GM19438 (cell line): ENCODE data around the gene VARS2.
"Not testable (repeated sequence)": the region's sequence is repeated elsewhere in the genome, so short reads cannot be mapped to it uniquely, and the experiment has no call there.

Source experiments
- ATAC-seq: cut with Tn5 transposase; IDR thresholded peaks from one replicate; pipeline ENCODE4 v1.9.1; 2021; ENCODE audit warnings: low read depth; ENCODE audit not compliant: unreplicated experiment

VARS2 gene

DNA sequence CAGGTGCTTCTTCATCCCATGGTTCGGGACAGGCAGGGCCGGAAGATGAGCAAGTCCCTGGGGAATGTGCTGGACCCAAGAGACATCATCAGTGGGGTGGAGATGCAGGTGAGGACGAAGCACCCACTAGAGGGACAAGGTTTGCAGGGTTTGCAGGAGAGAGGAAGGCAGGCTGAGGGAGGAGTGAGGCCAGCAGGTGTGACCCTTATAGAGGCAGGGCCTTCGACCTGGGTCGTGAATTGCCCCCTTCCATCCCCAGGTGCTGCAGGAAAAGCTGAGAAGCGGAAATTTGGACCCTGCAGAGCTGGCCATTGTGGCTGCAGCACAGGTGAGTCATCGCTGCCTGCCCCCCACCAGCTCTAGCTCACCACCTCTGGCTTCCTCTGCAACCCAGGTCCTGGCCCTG lies 8.4 kb downstream of the VARS2 start:
- ATAC-seq = no peak

DNA sequence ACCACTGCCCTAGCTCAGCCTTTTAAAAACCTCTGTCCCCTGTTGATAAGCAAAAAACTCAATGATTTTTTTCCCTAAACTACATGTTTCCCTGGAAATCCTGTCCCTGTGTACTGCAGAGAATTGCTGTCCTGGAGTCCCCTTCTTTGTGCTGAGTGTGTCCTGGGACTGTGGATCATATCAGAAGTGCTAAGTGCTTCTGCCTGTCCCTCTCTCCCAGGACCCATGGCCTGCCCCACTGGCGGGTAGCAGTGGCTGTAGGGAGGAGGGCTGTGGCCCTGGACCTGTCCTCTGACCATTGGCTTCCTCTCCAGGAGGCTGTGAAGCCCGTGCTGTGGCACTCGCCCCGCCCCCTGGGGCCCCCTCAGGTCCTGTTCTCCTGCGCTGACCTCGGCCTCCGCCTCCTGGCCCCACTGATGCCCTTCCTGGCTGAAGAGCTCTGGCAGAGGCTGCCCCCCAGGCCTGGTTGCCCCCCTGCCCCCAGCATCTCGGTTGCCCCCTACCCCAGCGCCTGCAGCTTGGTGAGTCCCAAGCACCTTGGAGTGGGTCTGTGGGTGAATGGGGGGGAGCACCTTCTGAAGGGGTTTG lies 10.1 kb downstream of the VARS2 start:
- not testable (repeated sequence) for ATAC-seq

DNA sequence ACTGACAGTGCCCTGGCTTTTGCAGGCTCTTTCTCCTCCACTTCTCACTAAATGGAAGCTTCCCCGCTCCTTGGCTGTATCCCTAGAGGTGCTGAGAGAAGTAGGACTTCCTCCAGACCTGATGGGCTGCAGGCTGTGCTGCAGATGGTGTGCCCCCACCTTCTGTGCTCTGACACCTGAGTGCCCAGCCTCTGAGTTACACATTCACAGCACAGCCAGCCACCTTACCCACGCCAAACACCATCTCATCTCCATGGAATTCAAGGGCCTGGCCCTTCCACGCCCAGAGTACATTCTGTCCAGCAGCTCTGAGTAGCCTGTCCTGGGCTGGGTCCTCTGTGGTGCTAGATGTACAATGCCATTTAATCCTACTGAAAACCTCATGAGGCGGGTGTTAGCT lies 12.6 kb downstream of the VARS2 start:
- no peak for ATAC-seq

DNA sequence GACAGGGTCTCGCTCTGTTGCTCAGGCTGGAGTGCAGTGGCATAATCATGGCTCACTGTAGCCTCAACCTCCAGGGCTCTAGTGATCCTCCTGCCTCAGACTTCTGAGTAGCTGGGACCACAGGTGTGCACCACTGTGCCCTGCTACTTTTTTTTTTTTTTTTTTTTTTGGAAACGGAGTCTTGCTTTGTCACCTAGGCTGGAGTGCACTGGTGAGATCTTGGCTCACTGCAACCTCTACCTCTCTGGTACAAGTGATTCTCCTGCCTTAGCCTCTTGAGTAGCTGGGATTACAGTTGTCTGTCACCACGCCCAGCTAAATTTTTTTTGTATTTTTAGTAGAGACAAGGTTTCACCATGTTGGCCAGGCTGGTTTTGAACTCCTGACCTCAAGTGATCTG lies 13.0 kb downstream of the VARS2 start:
- ATAC-seq = not testable (repeated sequence)

DNA sequence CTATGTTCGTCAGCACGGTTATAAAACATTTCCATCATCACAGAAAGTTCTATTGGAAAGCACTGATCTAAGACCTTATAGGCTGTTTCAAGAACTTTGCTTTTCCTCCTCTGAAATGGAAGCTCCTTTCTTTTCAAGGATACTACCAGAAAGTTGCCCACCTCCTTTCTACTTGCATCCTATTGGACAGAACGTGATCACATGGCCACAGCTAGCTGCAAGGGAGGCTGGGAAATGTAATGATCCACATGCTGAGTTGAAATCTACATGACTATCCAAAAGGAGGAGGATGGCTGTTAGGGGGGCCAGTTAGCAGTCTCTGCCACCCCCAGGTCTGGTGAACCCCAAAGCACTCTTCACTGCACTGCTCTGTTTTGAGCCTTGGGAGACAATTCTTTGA lies 14.6 kb downstream of the VARS2 start:
- ATAC-seq = no peak

DNA sequence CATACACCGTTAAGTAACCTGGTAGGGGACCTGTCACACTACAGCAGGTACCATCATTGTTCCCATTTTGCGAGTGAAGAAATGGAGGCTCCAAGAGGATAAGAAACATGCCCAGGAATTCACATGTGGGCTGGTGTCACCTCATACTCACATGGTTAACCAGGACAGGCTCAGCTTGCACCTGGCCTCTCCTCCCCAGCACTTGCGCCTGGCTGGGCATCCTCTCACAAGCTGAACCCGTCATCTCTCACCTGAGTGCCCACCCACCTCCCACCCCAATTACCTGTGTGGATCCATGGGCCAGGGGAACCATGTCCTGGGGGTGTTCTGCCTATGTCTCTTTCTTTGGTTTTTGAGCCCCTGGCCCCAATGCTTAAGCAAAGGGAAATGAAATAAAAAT lies 16.5 kb downstream of the VARS2 start:
- ATAC-seq = no peak

DNA sequence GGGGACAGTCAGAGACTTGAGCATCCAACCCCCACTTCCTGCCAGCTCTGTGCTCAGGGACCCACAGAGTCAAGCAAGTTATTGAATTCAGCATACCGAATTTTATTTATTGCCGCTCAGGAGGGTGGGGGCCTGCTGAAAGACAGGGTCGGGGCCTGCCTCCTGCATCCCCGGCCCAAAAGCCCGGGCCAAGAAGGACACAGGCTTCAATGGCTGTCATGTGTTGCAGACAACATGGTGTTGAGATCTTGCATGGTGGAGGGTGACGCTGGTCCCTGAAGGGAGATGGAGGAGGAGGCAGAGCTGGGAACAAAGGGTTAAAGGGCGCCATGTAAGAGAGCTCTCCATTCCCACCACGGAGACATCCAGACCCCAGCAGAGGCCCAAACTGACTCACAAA lies 17.2 kb downstream of the VARS2 start:
- no peak for ATAC-seq

DNA sequence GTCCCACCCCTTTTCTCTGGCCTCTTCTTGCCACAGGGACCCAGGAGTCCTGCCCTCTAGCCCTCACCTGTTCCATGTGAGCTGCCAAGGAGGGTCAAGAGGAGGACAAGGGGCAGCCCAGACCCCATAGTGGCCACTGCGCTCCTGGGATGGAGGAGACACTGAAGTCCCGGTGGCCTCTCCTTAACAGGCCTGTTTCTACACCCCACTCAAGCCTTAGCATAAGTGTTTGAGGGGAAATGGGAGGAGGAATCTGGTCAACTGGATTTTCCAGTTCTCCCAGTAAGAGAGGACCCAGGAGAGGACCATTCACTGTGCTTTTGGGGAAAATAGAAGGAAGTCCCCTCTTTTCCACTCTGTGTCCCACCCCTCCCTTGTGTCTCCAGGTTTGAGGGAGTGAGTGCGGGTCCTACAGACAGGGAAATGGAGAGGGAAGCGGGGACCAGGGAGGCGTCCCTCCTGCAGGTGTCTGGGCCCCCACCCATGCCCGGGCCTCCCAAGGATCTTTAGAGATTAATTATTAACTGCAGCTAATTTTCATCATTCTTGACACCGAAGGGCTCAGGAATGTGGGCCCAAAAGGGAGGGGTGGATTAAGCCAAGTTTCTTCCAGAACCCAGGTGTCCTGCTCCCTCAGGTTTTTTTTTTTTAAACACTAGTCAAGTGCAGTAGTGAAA lies 18.1 kb downstream of the VARS2 start, which contains the start of gene SFTA2:
Gene SFTA2 (minus strand): TSS at position 202 of the 677 bp plus-strand sequence. CDS start 74 bp downstream, at position 128.
- ATAC-seq = no peak

DNA sequence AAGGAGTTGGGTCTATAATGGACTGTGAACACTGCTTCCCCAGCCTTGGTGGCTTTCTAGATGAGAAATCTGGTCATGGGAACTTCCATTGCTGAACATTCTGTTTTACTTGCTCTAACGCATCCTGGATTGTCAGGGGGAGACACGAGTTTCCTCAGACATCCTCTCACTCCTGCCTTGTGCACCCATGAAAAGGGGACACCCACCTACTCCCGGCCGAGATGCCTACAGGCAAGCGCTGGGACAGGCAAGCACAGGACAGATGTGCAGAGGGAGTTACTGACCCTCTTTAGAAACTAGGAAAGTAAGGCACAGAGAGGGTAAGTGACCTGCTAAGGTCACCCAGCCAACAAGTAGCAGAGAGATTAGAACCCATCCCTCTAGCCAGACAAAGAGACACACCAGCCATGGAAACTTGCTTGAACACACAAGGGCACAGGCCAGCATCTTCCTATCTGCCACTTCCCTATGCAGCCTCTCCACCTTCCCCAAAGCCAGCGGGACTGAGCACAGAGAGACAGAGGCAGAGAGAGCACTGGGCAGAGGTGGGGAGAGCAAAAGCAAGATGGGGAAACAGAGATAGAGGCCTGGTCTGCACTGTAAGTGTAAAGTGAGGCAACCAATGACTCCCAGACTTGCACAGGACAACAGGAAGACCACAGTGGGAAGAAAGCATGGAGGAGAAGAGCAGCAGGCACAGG lies 18.8 kb downstream of the VARS2 start:
- no peak for ATAC-seq

DNA sequence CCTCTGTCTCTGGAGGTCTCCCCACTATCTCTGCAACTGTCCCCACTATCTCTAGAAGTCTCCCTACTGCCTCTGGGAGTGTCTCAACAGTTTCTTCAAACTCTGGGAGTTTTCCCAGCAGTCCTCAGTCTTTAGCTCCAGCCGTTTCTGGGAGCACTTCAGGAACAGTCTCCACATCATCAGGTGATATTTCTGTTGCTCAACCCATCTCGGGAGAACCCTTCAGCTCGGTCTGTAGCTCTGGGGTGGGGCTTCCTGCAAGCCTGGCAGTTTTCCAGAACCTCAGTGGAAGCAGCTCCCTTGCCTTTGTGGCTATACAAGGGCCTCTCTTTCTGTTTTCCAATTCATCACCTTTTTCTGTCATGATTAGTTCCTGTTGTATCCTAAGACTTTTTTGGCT lies 21.0 kb downstream of the VARS2 start:
- no peak for ATAC-seq

DNA sequence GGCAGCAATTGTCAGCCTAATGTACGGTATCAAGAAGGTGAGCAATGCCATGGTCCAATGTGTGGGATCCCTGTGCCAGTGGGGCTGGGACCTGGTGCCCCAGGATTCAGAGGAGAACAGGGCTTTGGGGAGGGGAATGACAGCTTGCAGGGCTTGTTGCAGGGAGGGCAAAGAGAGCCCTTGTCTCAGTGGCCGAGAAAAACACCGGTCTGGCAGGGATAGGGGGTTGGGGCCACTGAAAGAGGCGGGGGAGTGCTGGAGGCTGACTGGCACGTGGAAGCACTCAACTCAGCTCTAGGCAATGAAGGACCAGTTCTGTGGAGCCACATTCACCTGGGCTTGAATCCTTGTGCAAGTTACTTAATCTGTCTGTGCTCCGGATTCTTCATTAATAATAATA lies 23.2 kb downstream of the VARS2 start:
- no peak for ATAC-seq

DNA sequence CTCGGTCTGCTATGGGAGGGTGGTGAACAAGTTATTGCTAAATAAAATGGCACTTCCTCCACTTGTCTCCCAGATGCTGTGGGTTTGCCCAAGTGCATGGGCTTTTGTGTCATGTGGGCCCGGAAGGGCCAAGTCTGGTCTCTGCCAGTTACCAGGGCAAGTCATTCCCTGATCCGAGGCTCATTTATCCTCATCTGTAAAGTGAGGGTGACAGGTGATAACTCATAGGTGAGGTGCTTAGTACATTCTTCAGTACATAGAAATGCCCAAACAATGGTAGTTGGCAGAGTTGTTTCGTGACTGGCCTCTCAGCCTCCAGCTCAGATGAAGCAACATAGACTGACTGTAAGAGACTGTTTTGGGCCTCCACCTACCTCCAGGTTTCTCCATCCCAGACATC lies 24.7 kb downstream of the VARS2 start:
- ATAC-seq = no peak

DNA sequence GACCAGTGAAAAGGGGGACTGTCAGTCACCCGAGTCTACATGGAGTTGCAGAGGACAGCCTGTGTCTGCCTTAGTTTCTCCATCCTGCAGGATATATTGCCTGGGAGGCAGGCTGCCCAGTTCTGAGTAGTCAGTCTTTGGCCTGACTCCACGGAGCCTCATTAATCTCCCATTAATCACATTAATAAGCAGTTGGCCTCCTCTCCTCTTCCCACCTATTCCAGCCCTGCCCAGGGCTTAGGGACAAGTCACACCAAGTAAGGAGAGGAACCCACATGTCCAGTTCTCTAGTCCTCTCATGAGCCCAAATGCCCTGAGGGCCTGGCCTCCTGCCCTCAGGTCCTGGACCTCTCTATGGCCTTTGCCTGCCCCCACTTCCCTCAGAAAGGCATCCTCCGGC lies 25.4 kb downstream of the VARS2 start:
- no peak for ATAC-seq

DNA sequence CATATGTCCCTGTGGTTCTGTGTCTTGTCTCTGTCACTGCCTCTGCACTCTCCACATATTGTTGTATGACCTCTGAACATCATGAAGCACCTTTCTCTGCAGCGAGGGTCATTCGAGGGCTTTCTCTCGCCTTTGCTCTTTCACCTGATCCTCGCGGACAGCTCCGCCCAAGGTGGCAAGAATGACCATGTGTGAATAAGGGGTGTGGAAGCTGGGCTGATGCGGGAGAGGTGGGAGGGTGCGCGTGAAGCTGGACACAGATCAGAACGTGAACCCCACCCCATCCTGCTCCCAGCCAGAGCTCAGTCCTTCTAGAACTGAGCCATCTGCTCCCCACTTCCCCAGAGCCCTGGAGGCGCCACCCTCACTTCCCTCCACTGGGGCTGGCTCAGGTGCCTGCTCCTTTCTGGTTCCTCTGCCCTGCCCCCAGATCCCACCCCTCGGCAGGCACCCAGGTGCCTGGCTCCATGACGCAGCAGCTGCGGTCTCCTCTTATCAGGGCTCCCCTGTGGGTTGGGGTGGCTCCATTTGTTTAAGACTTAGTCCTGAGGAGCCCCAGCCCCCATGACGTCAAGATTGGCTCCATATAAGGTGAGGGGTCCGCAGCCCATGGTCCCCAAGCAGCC lies 26.4 kb downstream of the VARS2 start, which contains the start of gene MUCL3:
Gene MUCL3 (plus strand): TSS at position 613 of the 626 bp plus-strand sequence. CDS start 27 bp downstream, outside the sequence.
- no peak for ATAC-seq

DNA sequence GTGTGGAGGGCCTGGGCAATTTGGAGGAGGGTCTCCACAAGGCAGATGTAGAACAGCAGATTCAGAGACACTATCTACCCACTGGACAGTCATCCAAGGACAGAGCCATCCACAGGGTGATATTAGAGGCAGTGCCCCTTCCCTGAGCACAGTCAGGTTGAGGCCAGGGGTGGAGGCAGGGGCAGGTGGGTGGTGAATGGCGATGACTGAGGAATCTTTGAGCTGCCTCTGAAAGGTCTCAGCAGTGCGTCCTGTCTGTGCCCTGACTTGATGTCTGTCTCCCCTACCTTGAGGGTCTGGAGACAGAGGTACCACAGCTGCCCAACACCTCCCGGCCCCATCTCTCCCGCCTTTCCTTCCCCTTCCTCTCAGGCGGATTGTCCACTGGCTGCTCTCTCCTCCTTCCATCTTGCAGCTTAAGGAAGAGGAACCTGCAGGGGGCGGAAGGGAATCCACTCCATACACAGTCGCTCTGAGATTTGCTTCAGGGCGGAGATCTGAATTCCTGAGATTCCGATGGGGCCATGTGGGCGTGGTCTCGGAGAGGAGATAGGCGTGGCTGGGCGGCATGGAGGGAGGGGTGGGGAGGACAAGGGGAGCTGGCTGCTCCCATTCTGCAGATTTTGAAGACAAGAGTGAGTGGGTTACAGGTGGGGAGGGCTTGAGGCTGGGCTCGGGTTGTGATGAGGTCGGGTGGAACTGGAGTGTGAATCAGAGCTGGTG lies 28.5 kb downstream of the VARS2 start:
- no peak for ATAC-seq

DNA sequence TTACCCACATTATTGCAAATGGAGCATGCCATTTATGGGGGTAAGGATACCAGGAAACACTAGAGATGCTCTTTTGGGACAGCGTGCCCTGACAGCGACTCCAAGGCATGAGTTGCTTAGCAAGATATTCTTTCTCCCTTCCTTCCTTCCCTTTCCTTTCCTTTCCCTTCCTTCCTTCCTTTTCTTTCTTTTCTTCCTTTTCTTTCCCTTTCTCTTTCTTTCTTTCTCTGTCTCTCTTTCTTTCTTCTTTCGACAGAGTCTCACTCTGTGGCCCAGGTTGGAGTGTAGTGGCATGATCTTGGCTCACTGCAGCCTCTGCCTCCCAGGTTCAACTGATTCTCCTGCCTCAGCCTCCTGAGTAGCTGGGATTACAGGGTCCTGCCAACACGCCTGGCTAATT lies 30.0 kb downstream of the VARS2 start:
- ATAC-seq = no peak

DNA sequence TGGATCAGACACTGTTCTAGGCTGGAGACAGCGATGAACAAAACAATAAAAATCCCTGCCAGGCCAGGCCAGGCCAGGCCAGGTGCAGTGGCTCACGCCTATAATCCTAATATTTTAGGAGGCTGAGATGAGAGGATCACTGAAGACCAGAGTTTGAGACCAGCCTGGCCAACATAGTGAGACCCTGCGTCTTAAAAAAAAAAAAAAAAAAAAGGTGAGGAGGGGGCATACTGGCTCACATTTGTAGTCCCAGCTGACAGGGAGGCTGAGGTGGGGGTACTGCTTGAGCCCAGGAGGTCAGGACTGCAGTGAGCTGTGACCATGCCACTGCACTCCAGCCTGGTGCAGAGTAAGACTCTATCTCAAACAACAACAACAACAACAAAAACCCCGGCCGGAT lies 31.2 kb downstream of the VARS2 start:
- no peak for ATAC-seq

DNA sequence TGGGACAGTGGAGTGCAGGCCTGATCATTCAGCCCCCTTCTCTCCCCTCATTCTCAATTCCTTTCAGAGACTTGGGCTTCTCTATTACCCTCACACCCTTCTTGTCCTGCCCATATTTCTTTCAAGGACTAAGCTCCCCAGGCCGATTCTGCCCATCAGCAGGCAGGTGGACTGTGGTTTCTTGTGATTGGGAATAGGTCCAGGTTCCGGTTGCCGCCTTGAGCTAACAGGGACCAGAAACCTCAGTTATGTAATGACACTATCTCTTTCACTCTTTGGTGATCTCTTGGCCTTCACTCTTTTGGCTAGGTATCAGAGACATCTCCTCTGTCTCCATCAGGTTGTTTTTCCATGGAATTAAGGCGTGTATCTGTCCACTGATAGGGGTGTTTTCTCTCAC lies 33.2 kb downstream of the VARS2 start:
- ATAC-seq = no peak

DNA sequence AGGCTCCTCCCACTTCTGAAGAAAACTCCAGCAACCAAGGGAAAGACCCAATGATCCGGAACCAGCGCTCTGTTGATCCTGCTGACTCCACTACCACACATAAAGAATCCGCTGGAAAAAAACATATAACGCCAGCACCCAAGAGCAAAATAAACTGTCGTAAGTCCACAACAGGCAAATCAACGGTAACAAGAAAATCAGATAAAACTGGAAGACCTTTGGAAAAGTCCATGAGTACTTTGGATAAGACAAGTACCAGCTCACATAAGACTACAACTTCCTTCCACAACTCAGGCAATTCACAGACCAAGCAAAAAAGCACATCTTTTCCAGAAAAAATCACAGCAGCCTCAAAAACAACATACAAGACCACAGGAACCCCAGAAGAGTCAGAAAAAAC lies 34.8 kb downstream of the VARS2 start:
- ATAC-seq = no peak

DNA sequence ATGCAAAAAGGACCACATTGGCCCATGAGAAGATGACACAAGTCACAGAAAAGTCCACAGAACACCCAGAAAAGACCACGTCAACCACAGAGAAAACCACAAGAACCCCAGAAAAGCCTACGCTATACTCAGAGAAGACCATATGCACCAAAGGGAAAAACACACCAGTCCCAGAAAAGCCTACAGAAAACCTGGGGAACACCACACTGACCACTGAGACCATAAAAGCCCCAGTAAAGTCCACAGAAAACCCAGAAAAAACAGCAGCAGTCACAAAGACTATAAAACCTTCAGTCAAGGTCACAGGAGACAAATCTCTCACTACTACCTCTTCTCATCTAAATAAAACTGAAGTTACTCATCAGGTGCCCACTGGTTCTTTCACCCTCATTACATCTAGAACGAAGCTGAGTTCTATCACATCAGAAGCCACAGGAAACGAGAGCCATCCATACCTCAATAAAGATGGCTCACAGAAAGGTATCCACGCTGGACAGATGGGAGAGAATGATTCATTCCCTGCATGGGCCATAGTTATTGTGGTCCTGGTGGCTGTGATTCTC lies 38.0 kb downstream of the VARS2 start:
- ATAC-seq = no peak
